ENCODE data around the gene THSD4.

THSD4 gene

GRCh38 chr15:71192816-71193215, 77.5 kb downstream of the THSD4 start:
- Histone ChIP-seq H3K79me2 (ENCODE audit: insufficient read depth, low read depth) (no peaks in the 10 kb centered on the region), H3K4me3 (IDR thresholded peaks at IDR 0.05; ENCODE audit: insufficient read depth, low read depth, low read length) (no peak overlapping the region), H3K9ac (no peak overlapping the region), H4K20me1 (ENCODE audit: insufficient read depth) (no peaks in the 10 kb centered on the region), H2AFZ (ENCODE audit: low read depth) (no peak overlapping the region), H3K36me3 (ENCODE audit: insufficient read depth) (no peaks in the 10 kb centered on the region), H3K4me2 (no peak overlapping the region), H3K27me3 (ENCODE audit: insufficient read depth, low read depth) (no peaks in the 10 kb centered on the region), H3K27ac (no peak overlapping the region), H3K4me1 (ENCODE audit: low read depth, poor library complexity, severe bottlenecking) (no peaks in the 10 kb centered on the region)
- TF ChIP-seq, protein P1, sequence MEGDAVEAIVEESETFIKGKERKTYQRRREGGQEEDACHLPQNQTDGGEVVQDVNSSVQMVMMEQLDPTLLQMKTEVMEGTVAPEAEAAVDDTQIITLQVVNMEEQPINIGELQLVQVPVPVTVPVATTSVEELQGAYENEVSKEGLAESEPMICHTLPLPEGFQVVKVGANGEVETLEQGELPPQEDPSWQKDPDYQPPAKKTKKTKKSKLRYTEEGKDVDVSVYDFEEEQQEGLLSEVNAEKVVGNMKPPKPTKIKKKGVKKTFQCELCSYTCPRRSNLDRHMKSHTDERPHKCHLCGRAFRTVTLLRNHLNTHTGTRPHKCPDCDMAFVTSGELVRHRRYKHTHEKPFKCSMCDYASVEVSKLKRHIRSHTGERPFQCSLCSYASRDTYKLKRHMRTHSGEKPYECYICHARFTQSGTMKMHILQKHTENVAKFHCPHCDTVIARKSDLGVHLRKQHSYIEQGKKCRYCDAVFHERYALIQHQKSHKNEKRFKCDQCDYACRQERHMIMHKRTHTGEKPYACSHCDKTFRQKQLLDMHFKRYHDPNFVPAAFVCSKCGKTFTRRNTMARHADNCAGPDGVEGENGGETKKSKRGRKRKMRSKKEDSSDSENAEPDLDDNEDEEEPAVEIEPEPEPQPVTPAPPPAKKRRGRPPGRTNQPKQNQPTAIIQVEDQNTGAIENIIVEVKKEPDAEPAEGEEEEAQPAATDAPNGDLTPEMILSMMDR (conservative IDR thresholded peaks at IDR 0.05; ENCODE audit: low read depth, low read length), result no peak

DNA sequence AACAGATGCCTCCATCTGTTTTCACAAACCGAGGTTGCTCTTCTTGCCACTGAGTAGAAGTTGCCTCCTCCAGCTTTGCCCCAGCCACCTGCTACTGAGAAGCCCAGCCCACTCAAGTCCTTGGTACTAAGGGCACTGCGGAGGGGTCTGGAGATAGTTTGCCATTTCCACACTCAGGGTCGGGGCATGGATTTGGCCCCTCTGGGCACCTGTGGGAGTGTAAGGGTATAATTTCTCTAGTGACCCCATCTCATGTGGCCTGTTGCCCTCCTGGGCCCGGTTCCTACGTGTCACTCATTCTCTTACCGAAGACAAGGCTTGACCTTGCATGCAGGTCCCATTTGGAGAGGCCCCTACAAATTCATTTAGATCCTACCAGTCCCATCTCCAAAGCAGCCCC, 79.0 kb downstream of the THSD4 start:
- no peaks in the 10 kb centered on the region for H3K4me1 ChIP-seq (ENCODE audit: low read depth, poor library complexity, severe bottlenecking)
- no peaks in the 10 kb centered on the region for H4K20me1 ChIP-seq (ENCODE audit: insufficient read depth)
- H3K9ac ChIP-seq, result no peak overlapping the region
- H3K4me3 ChIP-seq (IDR thresholded peaks at IDR 0.05; ENCODE audit: insufficient read depth, low read depth, low read length), result no peak overlapping the region
- TF ChIP-seq, protein P1 (conservative IDR thresholded peaks at IDR 0.05; ENCODE audit: low read depth, low read length), result no peak
- H3K27ac ChIP-seq, result no peak overlapping the region
- H3K79me2 ChIP-seq (ENCODE audit: insufficient read depth, low read depth), result no peaks in the 10 kb centered on the region
- no peaks in the 10 kb centered on the region for H3K27me3 ChIP-seq (ENCODE audit: insufficient read depth, low read depth)
- H2AFZ ChIP-seq (ENCODE audit: low read depth), result no peak overlapping the region
- no peaks in the 10 kb centered on the region for H3K36me3 ChIP-seq (ENCODE audit: insufficient read depth)
- no peak overlapping the region for H3K4me2 ChIP-seq

DNA sequence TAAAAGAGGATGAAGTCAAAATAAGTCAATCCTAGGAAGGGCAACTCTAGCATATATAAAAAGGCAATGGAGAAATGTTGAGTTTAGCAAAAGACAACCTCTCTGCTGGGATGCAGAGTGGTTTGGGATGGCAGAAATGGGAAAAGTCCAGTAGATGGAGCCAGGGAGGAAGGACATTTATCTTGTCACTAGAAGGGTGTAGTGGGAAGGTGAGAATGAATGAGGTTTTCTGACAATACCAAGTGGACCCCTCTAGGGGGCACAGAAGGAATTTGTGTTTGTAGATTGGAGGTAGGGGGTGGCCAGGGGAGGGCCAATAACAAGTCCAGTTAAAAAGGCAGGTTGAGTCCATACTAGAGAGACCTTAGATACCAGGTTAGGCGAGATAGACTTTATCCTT, 80.0 kb downstream of the THSD4 start:
- Histone ChIP-seq H3K36me3 (ENCODE audit: insufficient read depth) (no peaks in the 10 kb centered on the region), H3K4me2 (no peak overlapping the region), H3K9ac (no peak overlapping the region), H3K79me2 (ENCODE audit: insufficient read depth, low read depth) (no peaks in the 10 kb centered on the region), H3K4me1 (ENCODE audit: low read depth, poor library complexity, severe bottlenecking) (no peaks in the 10 kb centered on the region), H3K27ac (no peak overlapping the region), H3K27me3 (ENCODE audit: insufficient read depth, low read depth) (no peaks in the 10 kb centered on the region), H4K20me1 (ENCODE audit: insufficient read depth) (no peaks in the 10 kb centered on the region), H2AFZ (ENCODE audit: low read depth) (no peak overlapping the region), H3K4me3 (IDR thresholded peaks at IDR 0.05; ENCODE audit: insufficient read depth, low read depth, low read length) (no peak overlapping the region)
- TF ChIP-seq, protein P1 (conservative IDR thresholded peaks at IDR 0.05; ENCODE audit: low read depth, low read length), result no peak

GRCh38 chr15:71197620-71198019, 82.3 kb downstream of the THSD4 start:
- H3K27me3 ChIP-seq (ENCODE audit: insufficient read depth, low read depth), result no peaks in the 10 kb centered on the region
- no peak overlapping the region for H3K4me2 ChIP-seq
- H3K9ac ChIP-seq, result no peak overlapping the region
- H2AFZ ChIP-seq (ENCODE audit: low read depth), result no peak overlapping the region
- no peaks in the 10 kb centered on the region for H3K79me2 ChIP-seq (ENCODE audit: insufficient read depth, low read depth)
- H3K27ac ChIP-seq, result no peak overlapping the region
- H3K4me1 ChIP-seq (ENCODE audit: low read depth, poor library complexity, severe bottlenecking), result no peaks in the 10 kb centered on the region
- H4K20me1 ChIP-seq (ENCODE audit: insufficient read depth), result no peaks in the 10 kb centered on the region
- H3K36me3 ChIP-seq (ENCODE audit: insufficient read depth), result no peaks in the 10 kb centered on the region
- TF ChIP-seq, protein P1 (conservative IDR thresholded peaks at IDR 0.05; ENCODE audit: low read depth, low read length), result no peak
- no peak overlapping the region for H3K4me3 ChIP-seq (IDR thresholded peaks at IDR 0.05; ENCODE audit: insufficient read depth, low read depth, low read length)
